MG63 (cell line): ENCODE results near the gene KIF17. TPM values are rescaled to one million over a fixed set of nuclear protein-coding genes. Genes with fewer than 3 reads are reported as not detected.

Experiments used
- DNase-seq: peaks from one replicate; pipeline ENCODE4 v3.0.0-alpha.2; 2020
- H3K27me3 ChIP-seq: fragments of 250-450 bp; sonication (Bioruptor Pico); 2 replicates; pipeline ENCODE4 v1.5.1; 2020; ENCODE audit warnings: mild to moderate bottlenecking, moderate library complexity
- H3K36me3 ChIP-seq: fragments of 250-450 bp; sonication (Bioruptor Pico); 2 replicates; pipeline ENCODE4 v1.5.1; 2020; ENCODE audit warnings: mild to moderate bottlenecking, moderate library complexity
- H3K4me3 ChIP-seq: fragments of 250-450 bp; sonication (Bioruptor Pico); 2 replicates; pipeline ENCODE4 v1.5.1; 2020; ENCODE audit warnings: mild to moderate bottlenecking, moderate library complexity
- H3K9me3 ChIP-seq: fragments of 250-450 bp; sonication (Bioruptor Pico); 2 replicates; pipeline ENCODE4 v1.5.1; 2020; ENCODE audit warnings: mild to moderate bottlenecking, moderate library complexity
- total RNA-seq: library from RNA; depleted of rRNA; stranded (reverse); fragments of >200 nt; shearing (Covaris generic); gene quantifications from 2 replicates; pipeline ENCODE4 v1.2.3, GENCODE V29; 2014; ENCODE audit warnings: low replicate concordance

KIF17 gene
- total RNA-seq, 1 experiment from 2014 or later = 0.03 TPM

- no peak overlapping the region for H3K4me3 ChIP-seq
- H3K9me3 ChIP-seq = no peaks in the 10 kb centered on the region
- H3K36me3 ChIP-seq = no peaks in the 10 kb centered on the region; the same call in 1 of the 2 replicates
- no peak for DNase-seq
- H3K27me3 ChIP-seq = no peaks in the 10 kb centered on the region
Measured at GRCh38 chr1:20729990-20730689, 12.3 kb upstream of the KIF17 start.

- no peaks in the 10 kb centered on the region for H3K27me3 ChIP-seq
- no peak overlapping the region for H3K4me3 ChIP-seq
- H3K9me3 ChIP-seq = no peaks in the 10 kb centered on the region
- DNase-seq = no peak
- no peaks in the 10 kb centered on the region for H3K36me3 ChIP-seq
Measured at GRCh38 chr1:20729155-20729931, 11.5 kb upstream of the KIF17 start.

GRCh38 chr1:20728371-20729154 lies 10.8 kb upstream of the KIF17 start:
- no peaks in the 10 kb centered on the region for H3K9me3 ChIP-seq
- no peaks in the 10 kb centered on the region for H3K36me3 ChIP-seq
- H3K4me3 ChIP-seq = no peak overlapping the region
- DNase-seq = no peak
- H3K27me3 ChIP-seq = no peaks in the 10 kb centered on the region

- Histone ChIP-seq H3K27me3 (no peaks in the 10 kb centered on the region), H3K4me3 (no peak overlapping the region), H3K9me3 (no peaks in the 10 kb centered on the region), H3K36me3 (no peaks in the 10 kb centered on the region)
- DNase-seq = no peak
Measured at GRCh38 chr1:20727746-20728316, 10.0 kb upstream of the KIF17 start.

- Histone ChIP-seq H3K27me3 (no peaks in the 10 kb centered on the region), H3K9me3 (no peaks in the 10 kb centered on the region), H3K4me3 (no peak overlapping the region), H3K36me3 (no peaks in the 10 kb centered on the region)
- DNase-seq = no peak
Measured at GRCh38 chr1:20726932-20727745, 9.3 kb upstream of the KIF17 start.

GRCh38 chr1:20726118-20726911 lies 8.5 kb upstream of the KIF17 start:
- Histone ChIP-seq H3K4me3 (no peak overlapping the region), H3K36me3 (no peaks in the 10 kb centered on the region), H3K9me3 (no peaks in the 10 kb centered on the region), H3K27me3 (no peaks in the 10 kb centered on the region)
- DNase-seq = no peak

GRCh38 chr1:20725189-20726117 lies 7.6 kb upstream of the KIF17 start:
- DNase-seq = peak; percentile 74
- no peak overlapping the region for H3K4me3 ChIP-seq
- H3K27me3 ChIP-seq = no peaks in the 10 kb centered on the region
- H3K9me3 ChIP-seq = no peaks in the 10 kb centered on the region
- no peaks in the 10 kb centered on the region for H3K36me3 ChIP-seq

- H3K9me3 ChIP-seq = no peaks in the 10 kb centered on the region
- H3K36me3 ChIP-seq = no peaks in the 10 kb centered on the region
- no peaks in the 10 kb centered on the region for H3K27me3 ChIP-seq
- no peak overlapping the region for H3K4me3 ChIP-seq
- DNase-seq = no peak
Measured at GRCh38 chr1:20724364-20725188, 6.8 kb upstream of the KIF17 start.

GRCh38 chr1:20723537-20724363 lies 5.9 kb upstream of the KIF17 start:
- no peaks in the 10 kb centered on the region for H3K9me3 ChIP-seq
- DNase-seq = no peak
- H3K27me3 ChIP-seq = no peaks in the 10 kb centered on the region
- H3K36me3 ChIP-seq = no peaks in the 10 kb centered on the region
- H3K4me3 ChIP-seq = no peak overlapping the region

- Histone ChIP-seq H3K4me3 (no peak overlapping the region), H3K9me3 (no peaks in the 10 kb centered on the region), H3K27me3 (no peaks in the 10 kb centered on the region), H3K36me3 (no peaks in the 10 kb centered on the region)
- no peak for DNase-seq
Measured at GRCh38 chr1:20723159-20723536, 5.3 kb upstream of the KIF17 start.

- H3K36me3 ChIP-seq = no peaks in the 10 kb centered on the region
- no peak for DNase-seq
Measured at GRCh38 chr1:20721117-20722061, 3.6 kb upstream of the KIF17 start.

GRCh38 chr1:20720631-20721091 lies 2.9 kb upstream of the KIF17 start:
- Histone ChIP-seq H3K9me3 (no peaks in the 10 kb centered on the region), H3K36me3 (no peaks in the 10 kb centered on the region), H3K27me3 (no peaks in the 10 kb centered on the region), H3K4me3 (no peak overlapping the region)
- no peak for DNase-seq

More at GRCh38 chr1:20721117-20722061, 3.6 kb upstream of the KIF17 start:
- no peaks in the 10 kb centered on the region for H3K9me3 ChIP-seq
- no peak overlapping the region for H3K4me3 ChIP-seq
- H3K27me3 ChIP-seq = no peaks in the 10 kb centered on the region
